Astrocyte (in vitro differentiated cells and primary cell): ENCODE data around the gene IRAG1. TPM values are rescaled to one million over a fixed set of nuclear protein-coding genes. Genes with fewer than 3 reads are reported as not detected.

Source experiments
- DNase-seq: peaks from one replicate; pipeline ENCODE4 v3.0.0-alpha.2; 2010; ENCODE audit warnings: low read depth
- FAIRE-seq: peaks from 2 replicates; lab custom pipeline; 2011; peaks lifted over from hg19 to GRCh38; lab: Jason Lieb, UNC
- H2AFZ ChIP-seq: 2 replicates; pipeline ENCODE4 v1.6.0; 2012; ENCODE audit warnings: low read depth, low read length, inconsistent platforms
- H3K27ac ChIP-seq: 2 replicates; pipeline ENCODE4 v1.5.1; 2011; ENCODE audit warnings: low read depth, low read length, inconsistent platforms
- H3K27me3 ChIP-seq: 2 replicates; pipeline ENCODE4 v1.6.0; 2011; ENCODE audit warnings: low read length, inconsistent platforms; ENCODE audit not compliant: insufficient read depth
- H3K36me3 ChIP-seq: 2 replicates; pipeline ENCODE4 v1.5.1; 2011; ENCODE audit warnings: low read length, inconsistent platforms; ENCODE audit not compliant: insufficient read depth
- H3K4me1 ChIP-seq: 2 replicates; pipeline ENCODE4 v1.5.1; 2011; ENCODE audit warnings: low read length, inconsistent platforms; ENCODE audit not compliant: insufficient read depth
- H3K4me2 ChIP-seq: 2 replicates; pipeline ENCODE4 v1.6.0; 2012; ENCODE audit warnings: low read length, inconsistent platforms
- H3K4me3 ChIP-seq: 2 replicates; pipeline ENCODE4 v1.5.1; 2011; ENCODE audit warnings: low read depth, mild to moderate bottlenecking, low read length, inconsistent platforms; ENCODE audit not compliant: insufficient read depth
- H3K79me2 ChIP-seq: 2 replicates; pipeline ENCODE4 v1.6.0; 2012; ENCODE audit warnings: mild to moderate bottlenecking, low read length, inconsistent platforms; ENCODE audit not compliant: insufficient read depth
- H3K9ac ChIP-seq: 2 replicates; pipeline ENCODE4 v1.6.0; 2012; ENCODE audit warnings: mild to moderate bottlenecking, low read length, inconsistent platforms
- H3K9me3 ChIP-seq: 2 replicates; pipeline ENCODE4 v1.5.1; 2012; ENCODE audit warnings: low read depth, mild to moderate bottlenecking, low read length, inconsistent platforms; ENCODE audit not compliant: insufficient read depth
- H4K20me1 ChIP-seq: 2 replicates; pipeline ENCODE4 v1.6.0; 2012; ENCODE audit warnings: low read length, inconsistent platforms; ENCODE audit not compliant: insufficient read depth
- H3K27ac Mint-ChIP-seq: one replicate; pipeline ENCODE4 v1.8.0; 2021; ENCODE audit warnings: mild to moderate bottlenecking, mixed read lengths; ENCODE audit not compliant: unreplicated experiment
- H3K27me3 Mint-ChIP-seq: one replicate; pipeline ENCODE4 v1.8.0; 2021; ENCODE audit warnings: low read depth, mixed read lengths; ENCODE audit not compliant: unreplicated experiment
- H3K36me3 Mint-ChIP-seq: one replicate; pipeline ENCODE4 v1.8.0; 2021; ENCODE audit warnings: low read depth, mixed read lengths; ENCODE audit not compliant: unreplicated experiment
- H3K4me1 Mint-ChIP-seq: one replicate; pipeline ENCODE4 v1.8.0; 2021; ENCODE audit warnings: low read depth, mixed read lengths; ENCODE audit not compliant: unreplicated experiment
- H3K4me3 Mint-ChIP-seq: one replicate; pipeline ENCODE4 v1.8.0; 2021; ENCODE audit warnings: mild to moderate bottlenecking, moderate library complexity, mixed read lengths; ENCODE audit not compliant: unreplicated experiment
- H3K9me3 Mint-ChIP-seq: one replicate; pipeline ENCODE4 v1.8.0; 2021; ENCODE audit warnings: mild to moderate bottlenecking, mixed read lengths; ENCODE audit not compliant: unreplicated experiment
- EZH2 ChIP-seq: IDR thresholded peaks from 2 replicates; pipeline ENCODE4 v1.6.1; 2012; ENCODE audit warnings: mild to moderate bottlenecking, low read length, inconsistent platforms; ENCODE audit not compliant: insufficient read depth
- total RNA-seq: library from RNA; stranded (reverse); gene quantifications from 2 replicates; pipeline ENCODE4 v1.2.1, GENCODE V29; 2021
- TF ChIP-seq, protein P1 (sequence below): IDR thresholded peaks from 2 replicates; pipeline ENCODE4 v1.5.1; 2011; ENCODE audit warnings: low read depth, mild to moderate bottlenecking, inconsistent platforms, low read length, moderate library complexity; ENCODE audit not compliant: insufficient read depth

The IRAG1 gene
- total RNA-seq, 1 donor from 2014 or later, result 3.7 TPM

DNA sequence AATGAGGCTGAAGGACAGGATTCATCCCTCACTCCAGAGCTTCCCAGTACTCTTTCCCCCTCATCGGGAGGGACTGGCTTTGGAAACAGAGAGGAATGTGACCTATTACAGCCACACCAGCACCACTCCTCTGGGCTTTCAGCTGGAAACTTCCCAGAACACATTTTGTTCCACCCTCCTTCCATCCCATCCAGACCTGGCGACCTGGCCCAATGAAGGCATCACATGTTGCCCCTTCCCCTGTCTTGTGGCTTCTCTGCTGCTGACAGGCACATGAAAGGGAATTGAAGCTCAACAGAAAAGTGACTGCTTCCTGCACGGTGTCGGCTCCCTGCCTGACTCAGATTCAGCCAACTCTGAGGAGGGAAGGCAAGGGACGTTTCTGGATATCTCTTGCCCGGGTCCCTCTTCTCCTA, 19.1 kb downstream of the IRAG1 start:
- Histone ChIP-seq H3K4me2 (peak overlapping the region; percentile 22), H3K36me3 (no peaks in the 10 kb centered on the region), H3K9ac (no peak overlapping the region), H4K20me1 (no peaks in the 10 kb centered on the region), H2AFZ (peak overlapping the region; percentile 43), H3K79me2 (no peaks in the 10 kb centered on the region), H3K4me1 (peaks cover 6% of the 10 kb centered on the region), H3K4me3 (no peak overlapping the region), H3K9me3 (no peaks in the 10 kb centered on the region), H3K27ac (no peak overlapping the region), H3K27me3 (peaks cover 2% of the 10 kb centered on the region)
- DNase-seq, result no peak
- TF ChIP-seq, protein P1, sequence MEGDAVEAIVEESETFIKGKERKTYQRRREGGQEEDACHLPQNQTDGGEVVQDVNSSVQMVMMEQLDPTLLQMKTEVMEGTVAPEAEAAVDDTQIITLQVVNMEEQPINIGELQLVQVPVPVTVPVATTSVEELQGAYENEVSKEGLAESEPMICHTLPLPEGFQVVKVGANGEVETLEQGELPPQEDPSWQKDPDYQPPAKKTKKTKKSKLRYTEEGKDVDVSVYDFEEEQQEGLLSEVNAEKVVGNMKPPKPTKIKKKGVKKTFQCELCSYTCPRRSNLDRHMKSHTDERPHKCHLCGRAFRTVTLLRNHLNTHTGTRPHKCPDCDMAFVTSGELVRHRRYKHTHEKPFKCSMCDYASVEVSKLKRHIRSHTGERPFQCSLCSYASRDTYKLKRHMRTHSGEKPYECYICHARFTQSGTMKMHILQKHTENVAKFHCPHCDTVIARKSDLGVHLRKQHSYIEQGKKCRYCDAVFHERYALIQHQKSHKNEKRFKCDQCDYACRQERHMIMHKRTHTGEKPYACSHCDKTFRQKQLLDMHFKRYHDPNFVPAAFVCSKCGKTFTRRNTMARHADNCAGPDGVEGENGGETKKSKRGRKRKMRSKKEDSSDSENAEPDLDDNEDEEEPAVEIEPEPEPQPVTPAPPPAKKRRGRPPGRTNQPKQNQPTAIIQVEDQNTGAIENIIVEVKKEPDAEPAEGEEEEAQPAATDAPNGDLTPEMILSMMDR, result no peak
- TF ChIP-seq EZH2, result no peak
- H3K36me3 Mint-ChIP-seq, result peaks cover 6% of the 10 kb centered on the region
- H3K4me3 Mint-ChIP-seq, result no peak overlapping the region
- FAIRE-seq, result peak; percentile 23
- peaks cover 26% of the 10 kb centered on the region for H3K27me3 Mint-ChIP-seq
- H3K9me3 Mint-ChIP-seq, result peaks cover 2% of the 10 kb centered on the region
- H3K27ac Mint-ChIP-seq, result no peak overlapping the region
- H3K4me1 Mint-ChIP-seq, result peaks cover 11% of the 10 kb centered on the region

DNA sequence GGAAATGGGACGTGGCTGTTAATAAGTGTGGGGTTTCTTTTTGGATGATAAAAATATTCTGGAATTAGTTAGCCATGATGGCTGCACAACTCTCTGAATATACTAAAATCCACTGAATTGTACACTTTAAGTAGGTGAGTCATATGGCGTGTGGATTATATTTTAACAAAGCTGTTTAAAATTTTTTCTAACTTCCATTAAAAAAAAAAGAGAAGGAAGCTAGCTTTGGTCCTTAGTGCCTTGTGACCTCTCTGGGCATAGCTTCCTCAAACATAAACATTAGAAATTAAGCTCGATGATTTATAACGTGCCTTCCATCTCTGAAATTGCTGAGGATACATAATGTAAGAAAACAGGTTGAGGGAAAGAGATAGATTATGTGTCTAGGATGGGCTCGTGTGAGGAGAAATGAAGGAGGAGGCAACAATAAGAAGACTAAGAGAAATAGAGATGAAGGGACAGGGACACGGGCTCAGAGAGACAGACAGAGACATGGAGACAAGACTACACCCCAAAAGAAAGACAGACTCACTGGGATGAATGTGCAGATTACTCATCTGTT, 20.0 kb downstream of the IRAG1 start:
- Mint-ChIP-seq H3K4me3 (no peak overlapping the region), H3K27me3 (peaks cover 22% of the 10 kb centered on the region), H3K4me1 (peaks cover 20% of the 10 kb centered on the region), H3K27ac (no peak overlapping the region), H3K36me3 (peaks cover 3% of the 10 kb centered on the region), H3K9me3 (peaks cover 2% of the 10 kb centered on the region)
- Histone ChIP-seq H3K27ac (no peak overlapping the region), H2AFZ (no peak overlapping the region), H3K9me3 (no peaks in the 10 kb centered on the region), H3K4me2 (no peak overlapping the region), H3K4me1 (peaks cover 6% of the 10 kb centered on the region), H4K20me1 (no peaks in the 10 kb centered on the region), H3K4me3 (no peak overlapping the region), H3K27me3 (no peaks in the 10 kb centered on the region), H3K79me2 (no peaks in the 10 kb centered on the region), H3K9ac (no peak overlapping the region), H3K36me3 (no peaks in the 10 kb centered on the region)
- TF ChIP-seq, protein P1, result no peak
- TF ChIP-seq EZH2, result no peak
- FAIRE-seq (no peak), DNase-seq (no peak)

DNA sequence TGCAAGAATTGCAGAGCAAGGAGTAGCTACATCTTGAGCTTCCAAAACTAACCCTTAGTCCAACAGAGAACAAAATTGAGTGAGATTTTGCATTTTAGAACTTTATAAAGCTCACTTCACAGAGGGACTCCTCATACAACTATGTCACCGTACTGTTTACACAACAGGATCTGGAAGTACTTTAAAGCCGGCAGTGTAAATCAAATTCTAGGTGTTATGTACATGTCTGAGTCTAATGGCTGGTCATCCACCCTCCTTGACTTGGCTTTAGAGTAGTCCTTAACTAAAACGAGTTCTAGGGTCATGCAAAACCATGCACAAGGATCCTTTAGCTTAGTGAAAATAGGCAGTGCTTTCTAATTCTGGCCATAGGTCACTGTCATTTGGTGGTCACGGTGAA, 23.5 kb downstream of the IRAG1 start:
- H3K36me3 Mint-ChIP-seq, result no peaks in the 10 kb centered on the region

More for the DNA sequence above, 23.5 kb downstream of the IRAG1 start:
- H4K20me1 ChIP-seq, result no peaks in the 10 kb centered on the region
- FAIRE-seq (peak; percentile 26), DNase-seq (no peak)
- H2AFZ ChIP-seq, result no peak overlapping the region
- no peaks in the 10 kb centered on the region for H3K9me3 Mint-ChIP-seq
- no peak overlapping the region for H3K4me2 ChIP-seq
- peaks cover 22% of the 10 kb centered on the region for H3K4me1 ChIP-seq
- no peaks in the 10 kb centered on the region for H3K9me3 ChIP-seq
- no peaks in the 10 kb centered on the region for H3K79me2 ChIP-seq
- no peaks in the 10 kb centered on the region for H3K36me3 ChIP-seq
- no peak overlapping the region for H3K27ac Mint-ChIP-seq
- no peaks in the 10 kb centered on the region for H3K27me3 ChIP-seq
- TF ChIP-seq, protein P1, result no peak
- no peak for TF ChIP-seq EZH2
- H3K9ac ChIP-seq, result no peak overlapping the region
- no peak overlapping the region for H3K4me3 Mint-ChIP-seq
- H3K27ac ChIP-seq, result no peak overlapping the region
- peaks cover 46% of the 10 kb centered on the region for H3K4me1 Mint-ChIP-seq
- H3K4me3 ChIP-seq, result no peak overlapping the region
- H3K27me3 Mint-ChIP-seq, result peaks cover 5% of the 10 kb centered on the region
